Calu3 (cell line): Measurements from ENCODE around the gene UXS1. TPM values are rescaled to one million over a fixed set of nuclear protein-coding genes. Genes with fewer than 3 reads are reported as not detected.
"Not testable (repeated sequence)": the region's sequence is repeated elsewhere in the genome, so short reads cannot be mapped to it uniquely, and the experiment has no call there.

ENCODE experiments used
- Bru-seq: library from RNA; stranded (reverse); fragments of 400-500 nt; gene quantifications from one replicate; lab custom pipeline; 2021; lab: Mats Ljungman, UMichigan
- BruChase-seq, 2 experiments: library from RNA; stranded (reverse); fragments of 400-500 nt; gene quantifications; one replicate each; lab custom pipeline; 2021; lab: Mats Ljungman, UMichigan
- BruUV-seq: library from RNA; stranded (reverse); fragments of 400-500 nt; replicated peaks from 2 replicates; lab custom pipeline; 2021; lab: Mats Ljungman, UMichigan
- CTCF ChIA-PET: fragments of 300-600 bp; sonication (Branson Sonifier 250); formaldehyde crosslinking; loops from one replicate; lab custom pipeline; 2022; ENCODE audit warnings: antibody characterized with exemption; lab: Charles Lee
- DNase-seq: peaks from one replicate; pipeline ENCODE4 v3.0.0; 2022
- H3K27ac Mint-ChIP-seq: one replicate; pipeline ENCODE4 v1.8.0; 2022; ENCODE audit warnings: mixed read lengths; ENCODE audit not compliant: unreplicated experiment
- H3K27me3 Mint-ChIP-seq: one replicate; pipeline ENCODE4 v1.8.0; 2022; ENCODE audit warnings: mixed read lengths; ENCODE audit not compliant: unreplicated experiment
- H3K36me3 Mint-ChIP-seq: one replicate; pipeline ENCODE4 v1.8.0; 2022; ENCODE audit warnings: mild to moderate bottlenecking, moderate library complexity, mixed read lengths; ENCODE audit not compliant: insufficient read depth, unreplicated experiment
- H3K4me1 Mint-ChIP-seq: one replicate; pipeline ENCODE4 v1.8.0; 2022; ENCODE audit warnings: mild to moderate bottlenecking, low read depth, mixed read lengths; ENCODE audit not compliant: unreplicated experiment
- H3K4me3 Mint-ChIP-seq: one replicate; pipeline ENCODE4 v1.8.0; 2022; ENCODE audit warnings: mild to moderate bottlenecking, low read depth, moderate library complexity, mixed read lengths; ENCODE audit not compliant: unreplicated experiment
- H3K9me3 Mint-ChIP-seq: one replicate; pipeline ENCODE4 v1.8.0; 2022; ENCODE audit warnings: low read depth, mixed read lengths; ENCODE audit not compliant: unreplicated experiment
- intact Hi-C: fragments of 100-400 bp; cut with micrococcal nuclease; formaldehyde crosslinking; loops from one replicate; pipeline ENCODE4 v1.10.0; 2022; ENCODE audit not compliant: unreplicated experiment
- long read RNA-seq: library from polyadenylated mRNA; stranded (forward); transcript quantifications from one replicate; pipeline ENCODE4 v2.0.0, GENCODE V29; 2022
- total RNA-seq: library from RNA; stranded (reverse); gene quantifications from 2 replicates; pipeline ENCODE4 v1.2.3, GENCODE V29; 2022
- TF ChIP-seq, protein P1 (sequence below): fragments of 200-600 bp; IDR thresholded peaks from one replicate; pipeline ENCODE4 v1.8.0; 2022; ENCODE audit warnings: antibody characterized with exemption; ENCODE audit not compliant: unreplicated experiment

UXS1 gene
- 71.1 and 87.7 TPM in 2 replicates for total RNA-seq
- percentile 74 among the genes with signal in this experiment for Bru-seq, nascent RNA
- percentile 71 among the genes with signal in this experiment for BruChase-seq, experiment 1, labeled RNA remaining after a 6-hour chase
- percentile 71 among the genes with signal in this experiment for BruChase-seq, experiment 2, labeled RNA remaining after a 2-hour chase
- long read RNA-seq, transcript UXS1-203 (15 exons, 1,839 nt): major isoform, 79 of 110 reads
- long read RNA-seq, transcript UXS1-201 (15 exons, 2,099 nt): minor isoform, 14 of 110 reads
- long read RNA-seq, partial matches to known transcripts: 5 of 110 reads
- long read RNA-seq, other reads (novel, unspliced or antisense): 12 of 110 reads

GRCh38 chr2:106193977-106194778 is at the start of gene UXS1:
Gene UXS1 (minus strand): TSS chr2:106194301. CDS start chr2:106194241, 60 bp downstream.
- TF ChIP-seq, protein P1, sequence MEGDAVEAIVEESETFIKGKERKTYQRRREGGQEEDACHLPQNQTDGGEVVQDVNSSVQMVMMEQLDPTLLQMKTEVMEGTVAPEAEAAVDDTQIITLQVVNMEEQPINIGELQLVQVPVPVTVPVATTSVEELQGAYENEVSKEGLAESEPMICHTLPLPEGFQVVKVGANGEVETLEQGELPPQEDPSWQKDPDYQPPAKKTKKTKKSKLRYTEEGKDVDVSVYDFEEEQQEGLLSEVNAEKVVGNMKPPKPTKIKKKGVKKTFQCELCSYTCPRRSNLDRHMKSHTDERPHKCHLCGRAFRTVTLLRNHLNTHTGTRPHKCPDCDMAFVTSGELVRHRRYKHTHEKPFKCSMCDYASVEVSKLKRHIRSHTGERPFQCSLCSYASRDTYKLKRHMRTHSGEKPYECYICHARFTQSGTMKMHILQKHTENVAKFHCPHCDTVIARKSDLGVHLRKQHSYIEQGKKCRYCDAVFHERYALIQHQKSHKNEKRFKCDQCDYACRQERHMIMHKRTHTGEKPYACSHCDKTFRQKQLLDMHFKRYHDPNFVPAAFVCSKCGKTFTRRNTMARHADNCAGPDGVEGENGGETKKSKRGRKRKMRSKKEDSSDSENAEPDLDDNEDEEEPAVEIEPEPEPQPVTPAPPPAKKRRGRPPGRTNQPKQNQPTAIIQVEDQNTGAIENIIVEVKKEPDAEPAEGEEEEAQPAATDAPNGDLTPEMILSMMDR: no peak
- Mint-ChIP-seq H3K36me3 (peaks cover 25% of the 10 kb centered on the region), H3K4me3 (peak within 1 kb of the TSS; percentile 74), H3K9me3 (no peaks in the 10 kb centered on the region), H3K4me1 (peaks cover 40% of the 10 kb centered on the region), H3K27ac (peak within 1 kb of the TSS; percentile 76), H3K27me3 (no peaks in the 10 kb centered on the region)
- intact Hi-C loops: loop anchor here (1.0 to 2.0 kb wide), 2 partner anchors 31 to 90 kb away; no protein-coding TSS in a partner anchor
- CTCF ChIA-PET: interaction anchor here (1.0 to 1.3 kb wide), 2 partner anchors 32 to 90 kb away, joined by 3 read pairs; no protein-coding TSS in a partner anchor
- BruUV-seq: no TSS peak
- peak; percentile 97 for DNase-seq

GRCh38 chr2:106239491-106239890 is 45.4 kb upstream of the UXS1 start:
- not testable (repeated sequence) for H3K9me3 Mint-ChIP-seq, H3K27ac Mint-ChIP-seq

GRCh38 chr2:106235392-106235791 is 41.3 kb upstream of the UXS1 start:
- H3K27ac Mint-ChIP-seq, H3K36me3 Mint-ChIP-seq: not testable (repeated sequence)

More at GRCh38 chr2:106239491-106239890, 45.4 kb upstream of the UXS1 start:
- H3K36me3 Mint-ChIP-seq, intact Hi-C loops, H3K4me3 Mint-ChIP-seq, DNase-seq, CTCF ChIA-PET, H3K4me1 Mint-ChIP-seq, H3K27me3 Mint-ChIP-seq, BruUV-seq: not testable (repeated sequence)

DNA sequence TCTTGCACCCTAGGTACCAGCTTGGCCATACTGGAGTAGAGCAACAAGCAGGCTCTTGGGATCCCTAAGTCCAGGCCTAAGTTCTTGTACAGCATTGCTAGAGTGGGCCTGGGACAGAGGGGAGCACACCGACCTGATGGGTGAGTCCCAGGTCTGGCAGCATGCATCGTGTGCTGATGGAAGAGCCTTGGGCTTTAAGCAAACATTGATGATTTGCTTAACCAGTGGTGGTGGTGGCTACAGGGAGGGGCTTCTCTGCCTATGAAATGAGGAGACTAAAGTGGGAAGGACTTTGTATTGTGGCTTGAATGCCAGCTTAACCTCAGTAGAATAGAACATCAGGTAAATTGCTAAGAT is 39.2 kb upstream of the UXS1 start:
- TF ChIP-seq, protein P1: no peak
- no peak overlapping the region for H3K27ac Mint-ChIP-seq
- BruUV-seq: no TSS peak
- H3K4me3 Mint-ChIP-seq: no peak overlapping the region
- no peaks in the 10 kb centered on the region for H3K36me3 Mint-ChIP-seq
- no peaks in the 10 kb centered on the region for H3K4me1 Mint-ChIP-seq
- intact Hi-C loops: no loop called here
- peaks cover 13% of the 10 kb centered on the region for H3K27me3 Mint-ChIP-seq
- CTCF ChIA-PET: no interaction called here
- DNase-seq: no peak
- H3K9me3 Mint-ChIP-seq: no peaks in the 10 kb centered on the region

More at GRCh38 chr2:106235392-106235791, 41.3 kb upstream of the UXS1 start:
- CTCF ChIA-PET, intact Hi-C loops, H3K4me1 Mint-ChIP-seq, BruUV-seq, DNase-seq, H3K9me3 Mint-ChIP-seq, H3K4me3 Mint-ChIP-seq: not testable (repeated sequence)
- H3K27me3 Mint-ChIP-seq: peaks cover 13% of the 10 kb centered on the region

GRCh38 chr2:106232638-106233349 is 38.7 kb upstream of the UXS1 start:
- no peaks in the 10 kb centered on the region for H3K9me3 Mint-ChIP-seq
- DNase-seq: no peak
- BruUV-seq: no TSS peak
- TF ChIP-seq, protein P1: no peak
- no peak overlapping the region for H3K4me3 Mint-ChIP-seq
- CTCF ChIA-PET: no interaction called here
- intact Hi-C loops: no loop called here
- H3K36me3 Mint-ChIP-seq: no peaks in the 10 kb centered on the region
- no peak overlapping the region for H3K27ac Mint-ChIP-seq
- peaks cover 13% of the 10 kb centered on the region for H3K27me3 Mint-ChIP-seq
- no peaks in the 10 kb centered on the region for H3K4me1 Mint-ChIP-seq
